K562 (cell line): ENCODE measurements around the gene VWA3B.
"Not testable (repeated sequence)": the region's sequence is repeated elsewhere in the genome, so short reads cannot be mapped to it uniquely, and the experiment has no call there.

Experiments
- TBP ChIP-seq: optimal IDR thresholded peaks from 2 replicates; pipeline ENCODE3; 2011; ENCODE audit warnings: low read depth, low read length, improper control_type of control experiment
- ZC3H11A ChIP-seq: IDR thresholded peaks from 2 replicates; pipeline ENCODE4 v1.6.1; 2012; ENCODE audit warnings: low read depth, low read length, improper control_type of control experiment

DNA sequence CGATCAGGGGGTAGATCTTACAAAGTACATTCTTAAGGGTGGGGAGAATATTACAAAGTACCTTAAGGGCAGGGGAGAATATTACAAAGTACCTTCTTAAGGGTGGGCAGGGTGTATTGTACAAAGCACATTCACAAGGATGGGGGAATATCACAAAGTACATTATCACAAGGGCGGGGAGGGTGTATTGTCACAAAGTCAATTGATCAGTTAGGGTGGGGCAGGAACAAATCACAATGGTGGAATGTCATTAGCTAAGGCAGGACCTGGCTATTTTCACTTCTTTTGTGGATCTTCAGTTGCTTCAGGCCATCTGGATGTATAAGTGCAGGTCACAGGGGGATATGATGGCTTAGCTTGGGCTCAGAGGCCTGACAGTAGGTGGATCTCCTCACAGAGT is 42.2 kb upstream of the VWA3B start:
- not testable (repeated sequence) for TF ChIP-seq ZC3H11A, TBP
